ENCODE measurements around the gene DHFR2.

- TF ChIP-seq CBX5 (IDR thresholded peaks at IDR 0.05; ENCODE audit: low read depth) (no peak), CREB1 (IDR thresholded peaks at IDR 0.05; ENCODE audit: low read depth) (no peak)
These were observed 36.6 kb upstream of the DHFR2 start for GRCh38 chr3:94099311-94099710.
